HL-60 (cell line): Measurements from ENCODE around the gene OR1F1.

ENCODE experiments used
- POLR2AphosphoS5 ChIP-seq: IDR thresholded peaks from 2 replicates; pipeline ENCODE4 v1.6.1; 2012; ENCODE audit warnings: low read depth
- REST ChIP-seq: IDR thresholded peaks from 2 replicates; pipeline ENCODE4 v1.6.1; 2012; ENCODE audit warnings: low read depth; ENCODE audit not compliant: insufficient replicate concordance
- TF ChIP-seq, protein P1 (sequence below): IDR thresholded peaks from one replicate; pipeline ENCODE4 v1.5.1; 2011; ENCODE audit warnings: low read length, control low read depth, inconsistent platforms; ENCODE audit not compliant: insufficient read depth

- TF ChIP-seq, protein P1, sequence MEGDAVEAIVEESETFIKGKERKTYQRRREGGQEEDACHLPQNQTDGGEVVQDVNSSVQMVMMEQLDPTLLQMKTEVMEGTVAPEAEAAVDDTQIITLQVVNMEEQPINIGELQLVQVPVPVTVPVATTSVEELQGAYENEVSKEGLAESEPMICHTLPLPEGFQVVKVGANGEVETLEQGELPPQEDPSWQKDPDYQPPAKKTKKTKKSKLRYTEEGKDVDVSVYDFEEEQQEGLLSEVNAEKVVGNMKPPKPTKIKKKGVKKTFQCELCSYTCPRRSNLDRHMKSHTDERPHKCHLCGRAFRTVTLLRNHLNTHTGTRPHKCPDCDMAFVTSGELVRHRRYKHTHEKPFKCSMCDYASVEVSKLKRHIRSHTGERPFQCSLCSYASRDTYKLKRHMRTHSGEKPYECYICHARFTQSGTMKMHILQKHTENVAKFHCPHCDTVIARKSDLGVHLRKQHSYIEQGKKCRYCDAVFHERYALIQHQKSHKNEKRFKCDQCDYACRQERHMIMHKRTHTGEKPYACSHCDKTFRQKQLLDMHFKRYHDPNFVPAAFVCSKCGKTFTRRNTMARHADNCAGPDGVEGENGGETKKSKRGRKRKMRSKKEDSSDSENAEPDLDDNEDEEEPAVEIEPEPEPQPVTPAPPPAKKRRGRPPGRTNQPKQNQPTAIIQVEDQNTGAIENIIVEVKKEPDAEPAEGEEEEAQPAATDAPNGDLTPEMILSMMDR, result no peak
- TF ChIP-seq POLR2AphosphoS5, result no peak
- no peak for TF ChIP-seq REST
Measured at GRCh38 chr16:3186946-3187690, 886 bp upstream of the OR1F1 start.
